ENCODE data around the gene TMEM184A.

TMEM184A gene

GRCh38 chr7:1567049-1567771 lies 11.2 kb upstream of the TMEM184A start:
- peak; percentile 89 for DNase-seq

- no peak for DNase-seq
Observed at GRCh38 chr7:1566687-1567048, 10.7 kb upstream of the TMEM184A start.

- peak; percentile 74 for DNase-seq
Observed at GRCh38 chr7:1564603-1565022, 8.6 kb upstream of the TMEM184A start.

DNA sequence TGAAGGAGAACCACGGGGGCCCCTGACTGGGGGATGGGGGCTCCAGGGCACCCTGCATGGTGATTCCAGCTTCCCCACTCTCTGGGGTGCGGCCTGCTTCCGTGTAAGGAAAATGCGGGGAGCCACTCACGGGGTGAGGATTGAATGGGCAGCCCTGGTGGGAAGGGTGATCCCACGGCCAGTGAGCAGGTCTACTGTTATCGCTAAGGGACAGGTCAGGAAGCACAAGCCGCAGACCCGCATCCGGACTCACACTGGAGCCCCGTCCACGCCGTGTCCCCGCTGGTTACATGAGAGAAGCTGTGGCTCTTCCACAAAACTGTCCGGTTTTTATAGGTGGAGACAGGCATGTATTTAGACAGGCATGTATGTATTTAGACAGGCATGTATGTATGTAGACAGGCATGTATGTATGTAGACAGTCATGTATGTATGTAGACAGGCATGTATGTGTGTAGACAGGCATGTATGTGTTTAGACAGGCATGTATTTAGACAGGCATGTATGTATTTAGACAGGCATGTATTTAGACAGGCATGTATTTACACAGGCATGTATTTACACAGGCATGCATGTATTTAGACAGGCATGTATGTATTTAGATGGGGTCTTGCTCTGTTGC lies 8.1 kb upstream of the TMEM184A start:
- DNase-seq = no peak

GRCh38 chr7:1562597-1563051 lies 6.6 kb upstream of the TMEM184A start:
- peak; percentile 79 for DNase-seq

- peak; percentile 86 for DNase-seq
Observed at GRCh38 chr7:1562116-1562515, 6.1 kb upstream of the TMEM184A start.

DNA sequence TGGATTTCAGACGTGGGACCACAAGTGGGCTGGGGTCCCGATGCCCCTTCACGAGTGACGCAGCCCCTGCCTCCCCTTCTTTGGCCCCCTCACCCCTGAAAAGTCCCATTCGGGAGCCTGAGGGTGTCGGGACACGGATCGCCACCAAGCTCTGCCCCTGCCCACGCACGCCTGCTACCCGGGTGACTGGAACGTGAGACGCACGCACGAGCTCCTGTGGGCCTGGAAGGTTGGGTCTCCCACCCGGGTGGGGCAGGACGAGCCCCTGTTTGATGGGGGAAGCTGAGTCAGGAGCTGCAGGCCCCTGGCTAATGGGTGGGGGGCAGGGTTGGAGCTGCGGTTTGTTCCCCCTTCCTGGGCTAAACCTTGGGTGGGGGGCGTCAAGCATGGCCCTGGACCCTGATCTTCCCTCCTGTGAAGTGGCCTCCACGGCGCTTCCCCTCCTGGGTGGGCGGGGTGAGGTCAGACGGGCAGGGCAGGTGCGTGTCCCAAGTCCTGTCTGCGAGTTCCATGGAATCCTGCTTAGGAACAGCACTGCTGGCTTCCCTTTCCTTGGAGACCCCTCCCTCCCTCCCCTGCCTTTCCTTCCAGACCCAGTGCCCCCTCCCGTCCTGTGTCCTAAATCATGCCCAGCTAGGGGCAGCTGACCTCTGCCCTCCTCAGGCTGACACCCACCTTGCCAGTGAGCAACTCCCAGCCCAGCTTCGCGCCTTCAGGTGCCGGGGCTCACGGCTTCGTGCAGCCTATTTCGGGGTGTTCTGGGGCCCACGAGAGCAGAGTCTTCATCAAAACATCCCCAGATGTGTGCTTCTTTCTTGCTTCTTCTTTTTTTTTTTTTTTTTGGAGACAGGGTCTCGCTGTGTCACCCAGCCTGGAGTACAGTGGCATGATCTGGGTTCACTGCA lies 5.3 kb upstream of the TMEM184A start:
- no peak for DNase-seq

DNA sequence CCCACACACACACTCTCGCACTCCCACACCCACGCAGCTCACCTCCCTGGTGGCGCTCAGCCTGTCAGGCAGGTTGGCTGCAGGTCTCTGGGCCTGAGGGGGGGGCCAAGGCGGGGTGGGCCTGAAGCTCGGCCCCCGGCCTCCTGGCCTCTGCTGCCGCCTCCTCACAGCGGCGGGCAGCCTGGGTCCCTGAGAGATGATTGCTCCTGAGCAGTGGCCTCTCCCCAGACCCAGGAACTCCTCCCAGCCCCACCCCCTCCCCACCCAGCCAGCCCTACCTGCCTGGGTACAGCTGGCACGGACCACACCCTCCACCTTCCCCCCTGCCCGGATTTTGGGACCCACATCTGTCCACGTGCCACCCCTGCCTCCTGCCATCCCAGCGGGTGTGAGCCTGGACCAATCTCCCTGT lies 4.6 kb upstream of the TMEM184A start:
- DNase-seq = no peak

GRCh38 chr7:1559626-1560590 lies 3.9 kb upstream of the TMEM184A start:
- DNase-seq = no peak

DNA sequence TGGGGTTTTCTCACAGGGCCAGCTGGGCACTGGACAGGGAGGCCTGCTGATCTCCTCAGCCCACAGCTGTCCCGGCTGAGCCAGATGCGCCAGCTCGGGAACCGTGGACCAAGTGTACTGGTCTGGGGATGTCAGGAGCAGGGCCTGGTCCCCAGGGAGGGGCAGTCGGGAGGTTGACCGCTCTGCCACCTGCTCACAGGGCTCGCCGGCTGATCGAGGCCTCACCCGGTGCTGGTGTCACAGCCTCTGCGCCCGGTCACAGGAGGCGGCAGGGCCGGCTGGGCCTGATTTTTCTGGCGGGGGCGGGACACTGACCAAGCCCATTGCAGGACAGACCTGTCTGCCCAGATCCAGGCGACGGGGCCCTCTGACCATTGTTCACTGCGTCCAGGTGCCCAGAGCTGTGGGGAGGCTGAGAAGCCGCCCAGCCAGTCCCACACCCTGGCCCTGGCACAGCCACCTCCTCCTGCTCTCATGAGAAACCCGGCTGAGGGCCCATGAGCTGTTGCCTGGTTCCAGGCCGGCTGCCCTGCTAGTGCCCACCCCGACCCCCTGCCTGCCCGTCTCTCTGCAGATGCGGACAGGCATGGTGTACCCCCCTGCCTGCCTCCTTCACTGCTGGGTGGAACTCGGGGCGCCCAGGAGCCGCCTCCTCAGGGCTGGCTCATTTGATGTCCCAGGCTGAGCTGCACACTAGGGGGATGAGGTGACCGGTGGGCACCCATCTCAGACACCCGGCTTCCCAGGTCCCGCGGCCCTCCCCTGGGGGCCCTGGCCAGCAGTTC lies 3.0 kb upstream of the TMEM184A start:
- no peak for DNase-seq

- DNase-seq = peak; percentile 27
Observed at GRCh38 chr7:1558181-1558811, 2.3 kb upstream of the TMEM184A start.

DNA sequence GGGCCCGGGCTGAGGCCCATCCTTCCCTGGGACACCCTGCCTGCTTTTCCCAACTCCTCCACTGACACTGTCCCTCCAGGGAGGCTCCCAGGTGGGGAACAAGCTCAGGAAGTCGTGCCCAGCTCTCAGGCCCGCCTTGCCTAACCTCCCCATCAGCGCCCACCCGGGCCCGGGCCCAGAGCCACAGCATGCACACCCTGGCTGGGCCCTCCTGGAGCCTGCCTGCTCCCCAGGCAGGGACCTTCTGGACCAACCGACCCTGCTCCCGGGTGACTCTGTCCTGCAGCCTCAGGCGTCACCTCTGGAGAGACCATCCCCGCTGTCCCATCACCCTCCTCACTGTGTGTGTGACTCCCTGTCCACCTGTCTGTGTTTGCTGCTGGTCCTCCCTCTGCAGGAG lies 1.8 kb upstream of the TMEM184A start:
- no peak for DNase-seq

DNA sequence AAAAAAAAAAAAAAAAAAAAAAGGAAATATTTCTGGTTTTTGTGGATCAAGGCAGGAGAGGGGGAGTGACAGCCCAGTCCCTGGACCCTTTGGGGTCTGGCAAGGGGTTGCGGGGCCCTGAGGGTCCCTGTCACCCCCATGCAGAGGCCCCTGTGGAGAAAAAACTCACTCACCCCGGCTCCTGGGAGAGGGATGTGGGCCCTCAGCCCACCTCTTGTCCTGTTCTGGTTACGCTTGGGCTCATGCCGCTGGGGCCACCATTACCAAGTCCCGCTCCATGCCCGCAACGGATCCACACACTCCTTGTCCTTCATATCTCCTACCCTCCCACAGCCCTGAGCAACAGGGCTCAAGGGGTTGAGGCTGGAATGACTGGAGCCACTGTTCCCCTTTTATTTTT lies 1.0 kb upstream of the TMEM184A start:
- DNase-seq = no peak

GRCh38 chr7:1555046-1555812 lies 776 bp downstream of the TMEM184A start:
- peak; percentile 85 for DNase-seq

GRCh38 chr7:1554333-1555045 lies 1.5 kb downstream of the TMEM184A start:
- DNase-seq = no peak

DNA sequence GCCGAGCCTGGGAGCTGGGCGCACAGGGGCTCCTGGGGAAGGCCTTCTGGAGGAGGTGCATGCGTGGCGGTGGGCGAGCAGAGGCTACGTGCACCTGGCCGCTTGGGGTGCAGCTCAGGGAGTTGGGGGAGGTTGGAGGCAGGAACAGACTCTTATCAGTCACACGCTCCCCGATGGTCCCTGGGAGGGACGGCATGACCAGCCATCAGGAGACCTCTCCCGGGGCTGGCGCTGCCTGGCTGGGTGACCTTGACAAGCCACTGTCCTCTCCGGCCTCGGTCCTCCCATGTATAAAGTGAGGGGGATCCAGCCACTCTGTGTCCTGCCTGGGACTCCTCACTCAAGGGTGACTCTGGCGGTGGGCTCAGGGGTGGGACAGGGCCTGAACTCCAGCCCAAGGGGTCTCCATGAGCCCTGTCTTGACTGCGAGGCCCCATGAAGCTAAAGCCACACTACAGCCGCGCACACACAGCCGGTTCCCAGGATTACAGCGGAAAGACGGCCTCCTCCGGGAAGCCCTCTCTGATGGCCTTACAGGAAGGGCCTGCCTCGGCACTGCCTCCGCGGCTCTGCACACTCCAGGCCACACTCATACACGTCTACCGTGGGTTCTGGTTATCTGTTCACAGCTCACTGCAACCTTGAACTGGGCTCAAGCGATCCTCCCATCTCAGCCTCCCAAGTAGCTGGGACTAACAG lies 2.3 kb downstream of the TMEM184A start:
- no peak for DNase-seq

DNA sequence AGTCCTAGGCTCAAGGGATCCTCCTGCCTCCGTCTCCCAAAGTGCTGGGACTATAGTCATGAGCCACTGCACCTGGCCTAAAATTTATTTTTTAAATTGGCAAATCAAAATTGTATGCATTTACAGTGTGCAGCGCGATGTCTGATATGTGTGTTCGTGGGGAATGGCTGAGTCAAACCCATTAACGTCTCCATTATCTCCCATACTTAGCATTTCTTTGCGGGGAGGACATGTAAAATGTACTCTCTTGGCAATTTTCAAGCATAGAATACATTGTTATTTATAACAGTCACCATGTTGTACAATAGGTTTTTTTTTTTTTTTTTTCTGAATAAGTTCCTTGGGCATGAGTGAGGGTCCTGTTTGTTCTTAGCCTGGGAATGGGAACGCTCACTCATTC lies 3.8 kb downstream of the TMEM184A start:
- DNase-seq = no peak

DNA sequence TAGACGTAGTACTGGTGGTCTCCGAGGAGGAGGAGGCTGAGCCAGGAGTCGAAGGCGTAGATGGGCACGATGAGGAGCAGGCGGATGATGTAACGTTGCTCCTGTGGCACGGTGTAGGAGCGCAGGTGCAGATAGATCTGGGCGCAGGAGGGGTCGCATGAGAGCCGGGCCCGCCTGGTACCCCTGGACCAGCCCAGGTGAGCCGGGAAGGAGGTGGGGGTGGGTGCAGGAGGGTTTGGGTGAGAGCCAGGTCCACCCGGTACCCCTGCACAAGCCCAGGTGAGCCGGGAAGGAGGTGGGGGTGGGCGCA lies 5.2 kb downstream of the TMEM184A start:
- DNase-seq = no peak
